HepG2 (cell line): ENCODE results near the gene KCTD13. TPM values are rescaled to one million over a fixed set of nuclear protein-coding genes. Genes with fewer than 3 reads are reported as not detected.

Experiments
- CBX1 ChIP-seq: IDR thresholded peaks from one replicate; pipeline ENCODE4 v1.6.1; 2016; ENCODE audit warnings: antibody characterized with exemption, low read depth
- FOXA1 ChIP-seq, 2 experiments: fragments of 450-650 bp in 1 of 2; sonication (generic) in 1 of 2; formaldehyde crosslinking in 1 of 2; IDR thresholded peaks; 2 replicates each; pipeline versions ENCODE4 v1.4.0 to v1.6.1; 2016 to 2020; ENCODE audit warnings: missing genetic modification reagents in 1 of 2
- HMG20B ChIP-seq: conservative IDR thresholded peaks from 2 replicates; pipeline ENCODE4 v1.6.1; 2016; ENCODE audit warnings: missing genetic modification reagents, missing compliant biosample characterization
- IKZF4 ChIP-seq: sonication (generic); formaldehyde crosslinking; IDR thresholded peaks from 2 replicates; pipeline ENCODE4 v1.5.1; 2020; ENCODE audit warnings: borderline replicate concordance, mild to moderate bottlenecking, low read depth, missing genetic modification reagents; ENCODE audit errors: not compliant biosample characterization
- KDM1A ChIP-seq: IDR thresholded peaks from 2 replicates; pipeline ENCODE4 v1.6.1; 2016; ENCODE audit warnings: missing compliant biosample characterization
- KDM5B ChIP-seq: sonication (generic); formaldehyde crosslinking; IDR thresholded peaks from 2 replicates; pipeline ENCODE4 v1.4.0; 2020; ENCODE audit warnings: missing genetic modification reagents, mild to moderate bottlenecking, borderline replicate concordance
- KLF15 ChIP-seq: sonication (generic); formaldehyde crosslinking; IDR thresholded peaks from 2 replicates; pipeline ENCODE4 v1.8.1; 2023; ENCODE audit warnings: borderline replicate concordance, mild to moderate bottlenecking, inconsistent platforms, missing genetic modification reagents, mixed read lengths
- MYPOP ChIP-seq: sonication (generic); formaldehyde crosslinking; IDR thresholded peaks from 2 replicates; pipeline ENCODE4 v1.8.1; 2023; ENCODE audit warnings: mild to moderate bottlenecking, moderate library complexity, missing genetic modification reagents
- NCOA5 ChIP-seq: sonication (generic); formaldehyde crosslinking; IDR thresholded peaks from 2 replicates; pipeline ENCODE4 v1.4.0; 2020; ENCODE audit warnings: missing genetic modification reagents
- NFKB2 ChIP-seq: sonication (generic); formaldehyde crosslinking; IDR thresholded peaks from 2 replicates; pipeline ENCODE4 v1.4.0; 2020; ENCODE audit warnings: missing genetic modification reagents, borderline replicate concordance
- RFX5 ChIP-seq: IDR thresholded peaks from 2 replicates; pipeline ENCODE4 v1.6.1; 2011; ENCODE audit warnings: low read depth, low read length, improper control_type of control experiment
- SNAI1 ChIP-seq: sonication (generic); formaldehyde crosslinking; IDR thresholded peaks from 2 replicates; pipeline ENCODE4 v1.5.0; 2020; ENCODE audit warnings: mild to moderate bottlenecking, missing genetic modification reagents, borderline replicate concordance
- SP140L ChIP-seq: sonication (generic); formaldehyde crosslinking; IDR thresholded peaks from 2 replicates; pipeline ENCODE4 v1.4.0; 2020; ENCODE audit warnings: missing genetic modification reagents, borderline replicate concordance
- SP4 ChIP-seq: sonication (generic); formaldehyde crosslinking; IDR thresholded peaks from 2 replicates; pipeline ENCODE4 v1.8.1; 2023; ENCODE audit warnings: mild to moderate bottlenecking, missing genetic modification reagents
- SSRP1 ChIP-seq: IDR thresholded peaks from 2 replicates; pipeline ENCODE4 v1.6.1; 2016; ENCODE audit warnings: control low read depth
- THYN1 ChIP-seq: sonication (generic); formaldehyde crosslinking; IDR thresholded peaks from 2 replicates; pipeline ENCODE4 v1.8.1; 2023; ENCODE audit warnings: low read depth, mild to moderate bottlenecking, moderate library complexity, missing genetic modification reagents, borderline replicate concordance
- UBTF ChIP-seq: sonication (generic); formaldehyde crosslinking; IDR thresholded peaks from 2 replicates; pipeline ENCODE4 v1.4.0; 2020; ENCODE audit warnings: mild to moderate bottlenecking, missing genetic modification reagents
- ZBTB44 ChIP-seq: sonication (generic); formaldehyde crosslinking; IDR thresholded peaks from 2 replicates; pipeline ENCODE4 v1.4.0; 2020; ENCODE audit warnings: missing genetic modification reagents
- ZFP82 ChIP-seq: sonication (generic); formaldehyde crosslinking; IDR thresholded peaks from 2 replicates; pipeline ENCODE4 v1.5.1; 2020; ENCODE audit warnings: mild to moderate bottlenecking, missing genetic modification reagents, borderline replicate concordance
- ZNF567 ChIP-seq: sonication (generic); formaldehyde crosslinking; IDR thresholded peaks from 2 replicates; pipeline ENCODE4 v1.8.1; 2023; ENCODE audit warnings: mild to moderate bottlenecking, missing genetic modification reagents, borderline replicate concordance
- ZNF629 ChIP-seq: sonication (generic); formaldehyde crosslinking; conservative IDR thresholded peaks from 2 replicates; pipeline ENCODE4 v1.5.0; 2020; ENCODE audit warnings: missing genetic modification reagents
- polyA plus RNA-seq, 8 experiments: library from polyadenylated mRNA; depleted of rRNA in 3 of 8; stranded (reverse) in 7 of 8; unstranded in 1 of 8; fragments of >200 nt; fragmentation: Illumina TruSeq in 4 of 8; extraction: Trizol in 4 of 8; gene quantifications; 2 replicates each; pipeline versions ENCODE4 v1.2.1 to v1.2.3, GENCODE V29; 2011 to 2016; ENCODE audit warnings: low read depth in 4 of 8, missing spikeins in 1 of 8, mixed read lengths in 1 of 8; ENCODE audit not compliant: insufficient read depth in 1 of 8
- total RNA-seq, 5 experiments: library from RNA; depleted of rRNA; stranded (reverse); fragments of >200 nt; fragmentation: Illumina TruSeq; extraction: Trizol; gene quantifications; 2 replicates each; pipeline ENCODE4 v1.2.3, GENCODE V29; 2016; ENCODE audit warnings: low read depth in 1 of 5
- TF ChIP-seq, protein P1 (sequence below): sonication (generic); formaldehyde crosslinking; IDR thresholded peaks from 2 replicates; pipeline ENCODE4 v1.8.0; 2023; ENCODE audit warnings: mild to moderate bottlenecking, missing genetic modification reagents
- TF ChIP-seq, protein P2 (sequence below): IDR thresholded peaks from 2 replicates; pipeline ENCODE4 v1.6.1; 2012; ENCODE audit warnings: inconsistent platforms
- TF ChIP-seq, protein P3 (sequence below): sonication (generic); formaldehyde crosslinking; IDR thresholded peaks from 2 replicates; pipeline ENCODE4 v1.8.1; 2023; ENCODE audit warnings: mild to moderate bottlenecking, missing genetic modification reagents

Gene KCTD13
- total and polyA plus RNA-seq, 2 of the 13 experiments (the other 11 are each of a cell fraction or from before 2014, with no cell fraction given): 6.3 to 14.7 TPM

DNA sequence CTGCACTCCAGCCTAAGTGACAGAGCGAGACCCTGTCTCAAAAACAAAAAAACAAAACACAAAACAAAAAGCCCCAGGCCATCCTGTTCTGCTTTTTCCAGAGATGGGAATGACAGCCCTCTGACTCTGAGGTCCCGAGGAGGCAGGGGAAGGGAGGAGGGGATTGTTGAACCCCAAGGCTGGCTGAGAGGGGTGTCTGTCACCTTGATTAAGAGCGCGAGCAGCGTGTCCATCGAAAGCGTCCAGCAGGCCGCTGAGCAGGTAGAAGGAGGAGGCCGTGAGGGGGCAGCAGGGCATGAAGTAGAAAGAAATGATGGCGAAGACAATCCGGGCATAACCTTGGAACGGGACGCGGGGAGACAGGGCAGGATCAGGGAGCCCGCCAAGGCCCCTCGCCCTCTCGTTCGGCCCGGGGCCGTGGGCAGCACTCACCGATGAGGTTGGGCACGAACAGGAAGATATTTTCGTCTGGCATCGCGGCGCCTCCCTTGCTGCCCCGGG lies 63.6 kb downstream of the KCTD13 start (continued):
- TF ChIP-seq, protein P1, sequence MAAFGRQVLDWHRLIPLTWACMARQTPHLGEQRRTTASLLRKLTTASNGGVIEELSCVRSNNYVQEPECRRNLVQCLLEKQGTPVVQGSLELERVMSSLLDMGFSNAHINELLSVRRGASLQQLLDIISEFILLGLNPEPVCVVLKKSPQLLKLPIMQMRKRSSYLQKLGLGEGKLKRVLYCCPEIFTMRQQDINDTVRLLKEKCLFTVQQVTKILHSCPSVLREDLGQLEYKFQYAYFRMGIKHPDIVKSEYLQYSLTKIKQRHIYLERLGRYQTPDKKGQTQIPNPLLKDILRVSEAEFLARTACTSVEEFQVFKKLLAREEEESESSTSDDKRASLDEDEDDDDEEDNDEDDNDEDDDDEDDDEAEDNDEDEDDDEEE (CRISPR knock-in tag): 0 out of 2 replicates have a peak, but pooled peaks have one; percentile 7
- TF ChIP-seq IKZF4 (CRISPR knock-in tag) (no peak), ZNF567 (CRISPR knock-in tag) (no peak), THYN1 (CRISPR knock-in tag) (no peak), NFKB2 (CRISPR knock-in tag) (peak; percentile 66; the same call in 1 of the 2 replicates), SP140L (CRISPR knock-in tag) (no peak), KDM5B (peak; percentile 70; the same call in 1 of the 2 replicates), ZFP82 (CRISPR knock-in tag) (peak; percentile 0; the same call in 1 of the 2 replicates), SNAI1 (no peak), SSRP1 (CRISPR knock-in tag) (no peak), KLF15 (CRISPR knock-in tag) (no peak), SP4 (CRISPR knock-in tag) (no peak), KDM1A (CRISPR knock-in tag) (no peak), FOXA1 (IDR thresholded peaks at IDR 0.05) (no peak), FOXA1 (CRISPR knock-in tag; IDR thresholded peaks at IDR 0.05) (no peak), ZNF629 (CRISPR knock-in tag) (no peak), ZBTB44 (CRISPR knock-in tag) (no peak), CBX1 (no peak), MYPOP (CRISPR knock-in tag) (no peak), HMG20B (no peak), NCOA5 (CRISPR knock-in tag) (no peak), UBTF (CRISPR knock-in tag) (no peak), RFX5 (no peak)
- TF ChIP-seq, protein P2, sequence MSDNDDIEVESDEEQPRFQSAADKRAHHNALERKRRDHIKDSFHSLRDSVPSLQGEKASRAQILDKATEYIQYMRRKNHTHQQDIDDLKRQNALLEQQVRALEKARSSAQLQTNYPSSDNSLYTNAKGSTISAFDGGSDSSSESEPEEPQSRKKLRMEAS: no peak
- TF ChIP-seq, protein P3, sequence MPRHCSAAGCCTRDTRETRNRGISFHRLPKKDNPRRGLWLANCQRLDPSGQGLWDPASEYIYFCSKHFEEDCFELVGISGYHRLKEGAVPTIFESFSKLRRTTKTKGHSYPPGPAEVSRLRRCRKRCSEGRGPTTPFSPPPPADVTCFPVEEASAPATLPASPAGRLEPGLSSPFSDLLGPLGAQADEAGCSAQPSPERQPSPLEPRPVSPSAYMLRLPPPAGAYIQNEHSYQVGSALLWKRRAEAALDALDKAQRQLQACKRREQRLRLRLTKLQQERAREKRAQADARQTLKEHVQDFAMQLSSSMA (CRISPR knock-in tag): no peak
